ENCODE results near the gene HOMER2. TPM values are rescaled to one million over a fixed set of nuclear protein-coding genes. Genes with fewer than 3 reads are reported as not detected.

The HOMER2 gene
- total and polyA plus RNA-seq, 2 of the 13 experiments (the other 11 are each of a cell fraction or from before 2014, with no cell fraction given), result 12.9 to 14.1 TPM

- TF ChIP-seq POGK (CRISPR knock-in tag; conservative IDR thresholded peaks at IDR 0.05), result no peak
- no peak for TF ChIP-seq POLR2A (IDR thresholded peaks at IDR 0.05; ENCODE audit: insufficient read depth in 1 of 2, low read depth in 2 of 2, low read length in 2 of 2)
- 0 out of 2 replicates have a peak, but pooled peaks have one; percentile 41 for TF ChIP-seq YEATS4 (CRISPR knock-in tag; IDR thresholded peaks at IDR 0.05; ENCODE audit: borderline replicate concordance)
- no peak for TF ChIP-seq ZBTB44 (CRISPR knock-in tag; IDR thresholded peaks at IDR 0.05)
- no peak for TF ChIP-seq ZNF839 (CRISPR knock-in tag; IDR thresholded peaks at IDR 0.05; ENCODE audit: borderline replicate concordance)
- TF ChIP-seq FOXA3 (CRISPR knock-in tag; IDR thresholded peaks at IDR 0.05), result no peak
- no peak for TF ChIP-seq DR1 (CRISPR knock-in tag; IDR thresholded peaks at IDR 0.05)
- 0 out of 2 replicates have a peak, but pooled peaks have one; percentile 7 for TF ChIP-seq ARID4A (CRISPR knock-in tag; IDR thresholded peaks at IDR 0.05; ENCODE audit: borderline replicate concordance)
- peak; percentile 28; the same call in 1 of the 2 replicates for TF ChIP-seq GABPB1 (CRISPR knock-in tag; IDR thresholded peaks at IDR 0.05)
- TF ChIP-seq ZNF230 (CRISPR knock-in tag; IDR thresholded peaks at IDR 0.05), result no peak
- peak; percentile 34 for TF ChIP-seq HNRNPLL (IDR thresholded peaks at IDR 0.05; ENCODE audit: low read depth, low read length, poor library complexity, severe bottlenecking)
- TF ChIP-seq ZNF549 (CRISPR knock-in tag; IDR thresholded peaks at IDR 0.05), result no peak
- TF ChIP-seq MYC (CRISPR knock-in tag; IDR thresholded peaks at IDR 0.05; ENCODE audit: borderline replicate concordance), result no peak
- TF ChIP-seq ZNF264 (CRISPR knock-in tag; IDR thresholded peaks at IDR 0.05), result no peak
- TF ChIP-seq KLF13 (CRISPR knock-in tag; IDR thresholded peaks at IDR 0.05), result no peak
- TF ChIP-seq ZBED4 (CRISPR knock-in tag; IDR thresholded peaks at IDR 0.05; ENCODE audit: borderline replicate concordance), result peak; percentile 52; the same call in 1 of the 2 replicates
Measured at GRCh38 chr15:82952158-82953081, at the start of gene HOMER2 (continued).
